ENCODE measurements around the gene CYB5RL. TPM values are rescaled to one million over a fixed set of nuclear protein-coding genes. Genes with fewer than 3 reads are reported as not detected.
A peak's percentile ranks its signal among the peaks of the same experiment; 100 is the strongest.

The CYB5RL gene
- total RNA-seq, 1 experiment from 2014 or later: 3.6 TPM

DNA sequence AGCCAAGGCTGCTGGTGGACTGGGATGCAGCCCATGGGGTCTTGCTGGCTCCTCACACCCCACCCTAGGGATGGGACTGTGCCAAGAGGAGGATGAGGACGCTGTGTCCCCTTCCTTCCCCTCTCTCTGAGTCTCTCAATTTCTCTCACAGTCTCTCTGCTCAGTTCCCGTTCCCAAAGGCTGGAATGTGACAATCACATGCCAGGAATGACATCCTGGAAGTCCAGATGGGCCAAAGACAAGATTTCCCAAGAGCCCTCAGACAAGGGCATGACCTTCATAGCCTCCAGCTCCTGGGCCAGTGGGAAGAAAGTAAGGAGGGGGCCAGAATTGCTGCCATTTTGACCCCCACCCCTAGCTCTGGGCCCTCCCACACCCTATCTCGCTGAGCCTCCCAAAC is 39.5 kb downstream of the CYB5RL start:
- Histone ChIP-seq H3K27ac (ENCODE audit: low read length) (no peak overlapping the region), H3K79me2 (ENCODE audit: low read length) (no peaks in the 10 kb centered on the region), H3K9ac (ENCODE audit: low read length) (no peak overlapping the region), H3K27me3 (ENCODE audit: low read length) (no peaks in the 10 kb centered on the region), H3K9me2 (replicated peaks; ENCODE audit: low read length) (no peaks in the 10 kb centered on the region), H3F3A (ENCODE audit: low read length, unreplicated experiment) (no peaks in the 10 kb centered on the region), H3K36me3 (ENCODE audit: low read depth, low read length) (no peaks in the 10 kb centered on the region), H3K4me2 (ENCODE audit: low read length) (no peak overlapping the region), H2AFZ (ENCODE audit: low read length) (no peak overlapping the region), H3K4me3 (ENCODE audit: low read length) (no peak overlapping the region), H3K9me3 (ENCODE audit: low read length) (no peaks in the 10 kb centered on the region), H4K20me1 (ENCODE audit: low read length) (no peaks in the 10 kb centered on the region), H3K4me1 (ENCODE audit: insufficient read depth, low read length) (peaks cover 12% of the 10 kb centered on the region)
- no peak for ATAC-seq
- no peak for DNase-seq
- intact Hi-C loops (cut with micrococcal nuclease): no loop called here
- ChIA-PET POLR2A (ENCODE audit: unreplicated experiment) (no interaction called here), CTCF (no interaction called here)
- BruUV-seq (replicated peaks): no TSS peak
- no peak for TF ChIP-seq EZH2phosphoT487 (IDR thresholded peaks at IDR 0.05; ENCODE audit: borderline replicate concordance, low read length)
- TF ChIP-seq, protein P1, sequence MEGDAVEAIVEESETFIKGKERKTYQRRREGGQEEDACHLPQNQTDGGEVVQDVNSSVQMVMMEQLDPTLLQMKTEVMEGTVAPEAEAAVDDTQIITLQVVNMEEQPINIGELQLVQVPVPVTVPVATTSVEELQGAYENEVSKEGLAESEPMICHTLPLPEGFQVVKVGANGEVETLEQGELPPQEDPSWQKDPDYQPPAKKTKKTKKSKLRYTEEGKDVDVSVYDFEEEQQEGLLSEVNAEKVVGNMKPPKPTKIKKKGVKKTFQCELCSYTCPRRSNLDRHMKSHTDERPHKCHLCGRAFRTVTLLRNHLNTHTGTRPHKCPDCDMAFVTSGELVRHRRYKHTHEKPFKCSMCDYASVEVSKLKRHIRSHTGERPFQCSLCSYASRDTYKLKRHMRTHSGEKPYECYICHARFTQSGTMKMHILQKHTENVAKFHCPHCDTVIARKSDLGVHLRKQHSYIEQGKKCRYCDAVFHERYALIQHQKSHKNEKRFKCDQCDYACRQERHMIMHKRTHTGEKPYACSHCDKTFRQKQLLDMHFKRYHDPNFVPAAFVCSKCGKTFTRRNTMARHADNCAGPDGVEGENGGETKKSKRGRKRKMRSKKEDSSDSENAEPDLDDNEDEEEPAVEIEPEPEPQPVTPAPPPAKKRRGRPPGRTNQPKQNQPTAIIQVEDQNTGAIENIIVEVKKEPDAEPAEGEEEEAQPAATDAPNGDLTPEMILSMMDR (conservative IDR thresholded peaks at IDR 0.05; ENCODE audit: low read depth, low read length): no peak
- no peak for TF ChIP-seq EZH2 (IDR thresholded peaks at IDR 0.05; ENCODE audit: low read length, unreplicated experiment)

DNA sequence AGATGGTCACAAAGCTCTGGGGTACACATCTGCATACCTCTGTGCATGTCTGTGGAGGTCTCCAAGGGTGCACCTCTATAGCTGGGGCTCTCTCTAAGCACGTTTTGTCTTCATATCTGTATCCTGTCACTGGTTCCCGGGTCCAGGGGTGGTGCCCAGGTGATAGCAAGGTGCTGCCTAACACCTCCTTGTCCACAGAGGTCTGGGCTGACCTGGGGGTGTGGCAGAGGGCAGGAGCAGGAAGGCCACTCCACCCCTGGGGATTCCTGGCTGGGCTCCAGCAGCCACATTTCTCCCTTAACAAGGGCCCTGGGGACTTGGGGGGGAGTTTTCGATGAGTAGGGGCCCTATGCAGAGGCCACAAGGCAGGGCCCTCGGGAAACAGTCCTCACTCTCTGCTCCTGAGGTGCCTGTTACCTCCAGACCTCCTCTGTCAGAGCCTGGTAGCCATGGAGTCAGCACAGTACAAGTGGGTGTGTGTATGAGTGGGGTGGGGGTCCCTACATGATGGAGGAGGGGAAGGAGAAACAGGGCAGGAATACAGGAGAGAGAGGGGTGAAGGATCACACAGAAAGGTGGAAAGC is 40.0 kb downstream of the CYB5RL start:
- TF ChIP-seq EZH2 (IDR thresholded peaks at IDR 0.05; ENCODE audit: low read length, unreplicated experiment): no peak
- TF ChIP-seq EZH2phosphoT487 (IDR thresholded peaks at IDR 0.05; ENCODE audit: borderline replicate concordance, low read length): no peak
- TF ChIP-seq, protein P1 (conservative IDR thresholded peaks at IDR 0.05; ENCODE audit: low read depth, low read length): no peak
- no TSS peak for BruUV-seq (replicated peaks)
- Histone ChIP-seq H3K27me3 (ENCODE audit: low read length) (no peaks in the 10 kb centered on the region), H3K36me3 (ENCODE audit: low read depth, low read length) (no peaks in the 10 kb centered on the region), H3K79me2 (ENCODE audit: low read length) (no peaks in the 10 kb centered on the region), H3K9me3 (ENCODE audit: low read length) (no peaks in the 10 kb centered on the region), H3K9ac (ENCODE audit: low read length) (no peak overlapping the region), H4K20me1 (ENCODE audit: low read length) (no peaks in the 10 kb centered on the region), H3K27ac (ENCODE audit: low read length) (no peak overlapping the region), H2AFZ (ENCODE audit: low read length) (no peak overlapping the region), H3K9me2 (replicated peaks; ENCODE audit: low read length) (no peaks in the 10 kb centered on the region), H3K4me1 (ENCODE audit: insufficient read depth, low read length) (peaks cover 12% of the 10 kb centered on the region), H3F3A (ENCODE audit: low read length, unreplicated experiment) (no peaks in the 10 kb centered on the region), H3K4me2 (ENCODE audit: low read length) (no peak overlapping the region), H3K4me3 (ENCODE audit: low read length) (no peak overlapping the region)
- DNase-seq (no peak), ATAC-seq (no peak)
- CTCF ChIA-PET: no interaction called here
- POLR2A ChIA-PET (ENCODE audit: unreplicated experiment): no interaction called here
- intact Hi-C loops (cut with micrococcal nuclease): no loop called here

DNA sequence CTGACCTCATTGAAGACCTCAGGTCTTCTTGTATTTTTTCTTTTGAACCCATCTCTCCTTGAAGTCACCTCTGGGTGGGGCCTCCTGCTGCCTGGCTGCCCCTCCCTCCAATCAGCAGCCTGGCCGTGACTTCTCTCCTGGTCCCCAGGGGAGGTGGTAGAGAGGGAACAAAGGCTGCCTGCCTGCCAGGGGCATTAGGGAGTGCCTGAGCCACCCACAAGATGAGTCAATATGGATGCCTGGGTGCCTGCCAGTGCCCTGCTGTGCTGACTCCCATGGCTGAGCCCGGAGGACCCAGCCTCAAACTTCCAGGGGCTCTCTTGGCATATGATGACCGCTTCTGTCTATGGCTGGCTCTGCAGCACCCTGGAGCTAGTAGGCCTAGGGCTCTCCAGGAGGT is 41.8 kb downstream of the CYB5RL start:
- Histone ChIP-seq H3K27ac (ENCODE audit: low read length) (no peak overlapping the region), H2AFZ (ENCODE audit: low read length) (no peak overlapping the region), H3K9ac (ENCODE audit: low read length) (no peak overlapping the region), H3K4me3 (ENCODE audit: low read length) (no peak overlapping the region), H3K9me3 (ENCODE audit: low read length) (no peaks in the 10 kb centered on the region), H3K27me3 (ENCODE audit: low read length) (no peaks in the 10 kb centered on the region), H4K20me1 (ENCODE audit: low read length) (no peaks in the 10 kb centered on the region), H3K4me2 (ENCODE audit: low read length) (no peak overlapping the region), H3K36me3 (ENCODE audit: low read depth, low read length) (no peaks in the 10 kb centered on the region), H3F3A (ENCODE audit: low read length, unreplicated experiment) (no peaks in the 10 kb centered on the region), H3K9me2 (replicated peaks; ENCODE audit: low read length) (no peaks in the 10 kb centered on the region), H3K79me2 (ENCODE audit: low read length) (no peaks in the 10 kb centered on the region), H3K4me1 (ENCODE audit: insufficient read depth, low read length) (peaks cover 12% of the 10 kb centered on the region)
- TF ChIP-seq EZH2 (IDR thresholded peaks at IDR 0.05; ENCODE audit: low read length, unreplicated experiment) (no peak), EZH2phosphoT487 (IDR thresholded peaks at IDR 0.05; ENCODE audit: borderline replicate concordance, low read length) (no peak)
- TF ChIP-seq, protein P1 (conservative IDR thresholded peaks at IDR 0.05; ENCODE audit: low read depth, low read length): no peak
- ChIA-PET POLR2A (ENCODE audit: unreplicated experiment) (no interaction called here), CTCF (interaction anchor here (0.6 kb wide), 1 partner anchor 331 kb away, joined by 10 read pairs; no protein-coding TSS in a partner anchor)
- BruUV-seq (replicated peaks): no TSS peak
- peak; percentile 97 for ATAC-seq
- intact Hi-C loops (cut with micrococcal nuclease): no loop called here
- peak; percentile 82 for DNase-seq

All from PC-3 (cell line).